T-cell (primary cell): ENCODE data around the gene KMO. TPM values are rescaled to one million over a fixed set of nuclear protein-coding genes. Genes with fewer than 3 reads are reported as not detected.

Source experiments
- ATAC-seq, 4 experiments: fragments of 200-7000 bp in 3 of 4; fragments of 150-1000 bp in 1 of 4; cut with Tn5 transposase; replicated peaks in 1 of 4; 1 replicate in 3 of 4; 2 replicates in 1 of 4; pipeline ENCODE4 v1.10.0; 2021; ENCODE audit warnings: moderate library complexity in 3 of 4, mild to moderate bottlenecking in 2 of 4, moderate number of reproducible peaks in 1 of 4
- CTCF ChIA-PET, 2 donors: fragments of 300-600 bp; sonication (Branson Sonifier 250); formaldehyde crosslinking; loops; one replicate each; lab custom pipeline; 2022; ENCODE audit warnings: antibody characterized with exemption in 2 of 2; lab: Charles Lee
- POLR2A ChIA-PET, 2 donors: fragments of 300-600 bp; sonication (Branson Sonifier 250); formaldehyde crosslinking; loops; one replicate each; lab custom pipeline; 2022; ENCODE audit warnings: antibody characterized with exemption in 2 of 2; lab: Charles Lee
- DNase-seq, 35 experiments: peaks; one replicate each; pipeline versions ENCODE4 v3.0.0 to v3.0.0-alpha.2; 2013 to 2023
- H3K27ac ChIP-seq: one replicate; pipeline ENCODE4 v1.5.1; 2013; ENCODE audit warnings: low read length
- H3K27me3 ChIP-seq, 2 experiments: replicated peaks in 1 of 2; 1 replicate in 1 of 2; 2 replicates in 1 of 2; pipeline versions ENCODE4 v1.6.1 to v1.7.0; 2013; ENCODE audit warnings: low read length in 1 of 2, mixed read lengths in 1 of 2; ENCODE audit not compliant: control insufficient read depth in 2 of 2, insufficient read depth in 2 of 2; ENCODE audit errors: extremely low read depth in 1 of 2
- H3K36me3 ChIP-seq, 2 donors: 1 replicate in 1 of 2; 2 replicates in 1 of 2; pipeline versions ENCODE4 v1.6.1 to v1.7.0; 2013; ENCODE audit warnings: low read length in 1 of 2; ENCODE audit not compliant: control insufficient read depth in 2 of 2, insufficient read depth in 1 of 2; ENCODE audit errors: extremely low read depth in 1 of 2
- H3K4me1 ChIP-seq, 2 experiments: 1 replicate in 1 of 2; 2 replicates in 1 of 2; pipeline versions ENCODE4 v1.6.1 to v1.7.0; 2013; ENCODE audit warnings: low read length in 2 of 2, mixed read lengths in 1 of 2; ENCODE audit not compliant: insufficient read depth in 2 of 2, control insufficient read depth in 1 of 2; ENCODE audit errors: extremely low read depth in 1 of 2
- H3K4me3 ChIP-seq, 2 donors: 1 replicate in 1 of 2; 2 replicates in 1 of 2; pipeline versions ENCODE4 v1.5.1 to v1.7.0; 2013; ENCODE audit warnings: mild to moderate bottlenecking in 2 of 2, low read length in 1 of 2, moderate library complexity in 1 of 2; ENCODE audit not compliant: control insufficient read depth in 1 of 2; ENCODE audit errors: extremely low read depth in 1 of 2
- H3K9me3 ChIP-seq: 2 replicates; pipeline ENCODE4 v1.7.0; 2013
- H3K27ac Mint-ChIP-seq, 2 donors: one replicate each; pipeline ENCODE4 v1.8.0; 2020 to 2021; ENCODE audit warnings: mild to moderate bottlenecking in 2 of 2, mixed read lengths in 2 of 2
- H3K27me3 Mint-ChIP-seq, 2 donors: one replicate each; pipeline ENCODE4 v1.8.0; 2021 to 2022; ENCODE audit warnings: mixed read lengths in 2 of 2
- H3K36me3 Mint-ChIP-seq: one replicate; pipeline ENCODE4 v1.8.0; 2021; ENCODE audit warnings: mixed read lengths
- H3K4me1 Mint-ChIP-seq, 3 donors: one replicate each; pipeline ENCODE4 v1.8.0; 2020 to 2022; ENCODE audit warnings: mixed read lengths in 3 of 3, mild to moderate bottlenecking in 1 of 3
- H3K4me3 Mint-ChIP-seq, 3 donors: one replicate each; pipeline ENCODE4 v1.8.0; 2020 to 2022; ENCODE audit warnings: mild to moderate bottlenecking in 3 of 3, mixed read lengths in 3 of 3, moderate library complexity in 3 of 3
- H3K9me3 Mint-ChIP-seq, 3 donors: one replicate each; pipeline ENCODE4 v1.8.0; 2020 to 2022; ENCODE audit warnings: mixed read lengths in 3 of 3
- WGBS: methylation state at CpG from one replicate; pipeline ENCODE4 v1.1.5; 2013; ENCODE audit warnings: missing lambda C conversion rate; ENCODE audit not compliant: insufficient coverage; 5-methylcytosine and 5-hydroxymethylcytosine counted together
- total RNA-seq, 35 experiments: library from RNA in 6 of 35; stranded (reverse) in 6 of 35; fragments of 120-200 nt in 1 of 35; gene quantifications; one replicate each; pipeline versions ENCODE4 v1.2.1 to v1.2.4 and lab custom pipeline; 2013 to 2026

Gene KMO
- total RNA-seq, 5 donors from 2014 or later (not counting 1 experiment from before 2014, with no cell fraction given), result 0.32 to 2.0 (median 0.89) TPM

- Mint-ChIP-seq H3K36me3 (peaks cover 73% of the 10 kb centered on the region), H3K27ac (no peak overlapping the region), H3K4me3 (no peak overlapping the region), H3K27me3 (no peaks in the 10 kb centered on the region), H3K9me3 (no peaks in the 10 kb centered on the region), H3K4me1 (peaks cover 0 to 6% (median 0%) of the 10 kb centered on the region in 3 donors)
- Histone ChIP-seq H3K36me3 (peaks cover 17 to 71% of the 10 kb centered on the region in 2 donors), H3K4me3 (no peak overlapping the region), H3K9me3 (no peaks in the 10 kb centered on the region), H3K27ac (no peak overlapping the region), H3K27me3 (no peaks in the 10 kb centered on the region), H3K4me1 (no peaks in the 10 kb centered on the region)
- ChIA-PET CTCF (no interaction called here), POLR2A (no interaction called here)
- ATAC-seq, result no peak
- no CpG with 5 or more reads among the region's 2 CpGs for WGBS
- DNase-seq, result no peak
Measured at GRCh38 chr1:241499910-241500309, 32.3 kb upstream of the KMO start.

GRCh38 chr1:241503444-241503843 lies 28.7 kb upstream of the KMO start:
- H3K27me3 Mint-ChIP-seq, result no peaks in the 10 kb centered on the region
- Histone ChIP-seq H3K4me1 (no peaks in the 10 kb centered on the region), H3K27me3 (no peaks in the 10 kb centered on the region), H3K4me3 (no peak overlapping the region), H3K36me3 (peaks cover 15 to 66% of the 10 kb centered on the region in 2 donors), H3K9me3 (no peaks in the 10 kb centered on the region), H3K27ac (no peak overlapping the region)
- ChIA-PET CTCF (no interaction called here), POLR2A (no interaction called here)
- DNase-seq (no peak), ATAC-seq (no peak)
- WGBS, result 100% methylated on average over 1 of the region's 6 CpGs
- H3K4me3 Mint-ChIP-seq, result no peak overlapping the region
- peaks cover 69% of the 10 kb centered on the region for H3K36me3 Mint-ChIP-seq
- H3K9me3 Mint-ChIP-seq, result no peaks in the 10 kb centered on the region
- H3K4me1 Mint-ChIP-seq, result peaks cover 0 to 6% (median 0%) of the 10 kb centered on the region in 3 donors
- H3K27ac Mint-ChIP-seq, result no peak overlapping the region

GRCh38 chr1:241507189-241507863 lies 24.9 kb upstream of the KMO start:
- Mint-ChIP-seq H3K36me3 (peaks cover 66% of the 10 kb centered on the region), H3K27ac (no peak overlapping the region), H3K4me3 (no peak overlapping the region), H3K9me3 (no peaks in the 10 kb centered on the region), H3K4me1 (peaks cover 0 to 6% (median 0%) of the 10 kb centered on the region in 3 donors), H3K27me3 (no peaks in the 10 kb centered on the region)
- Histone ChIP-seq H3K4me1 (no peaks in the 10 kb centered on the region), H3K36me3 (peaks cover 13 to 72% of the 10 kb centered on the region in 2 donors), H3K27me3 (no peaks in the 10 kb centered on the region), H3K9me3 (no peaks in the 10 kb centered on the region), H3K27ac (no peak overlapping the region), H3K4me3 (no peak overlapping the region)
- CTCF ChIA-PET, result interaction anchor here in 1 of 2 donors (0.6 kb wide), 1 partner anchor 104 kb away, joined by 6 read pairs; no protein-coding TSS in a partner anchor
- WGBS, result no CpG with 5 or more reads among the region's 2 CpGs
- POLR2A ChIA-PET, result no interaction called here
- DNase-seq (no peak), ATAC-seq (no peak)

GRCh38 chr1:241513378-241513777 lies 18.8 kb upstream of the KMO start:
- Mint-ChIP-seq H3K27me3 (no peaks in the 10 kb centered on the region), H3K9me3 (no peaks in the 10 kb centered on the region), H3K4me3 (no peak overlapping the region), H3K4me1 (peaks cover 22 to 29% (median 24%) of the 10 kb centered on the region in 3 donors), H3K27ac (no peak overlapping the region), H3K36me3 (peaks cover 49% of the 10 kb centered on the region)
- Histone ChIP-seq H3K27me3 (no peaks in the 10 kb centered on the region), H3K9me3 (no peaks in the 10 kb centered on the region), H3K4me1 (peaks cover 0 to 2% of the 10 kb centered on the region in 2 experiments), H3K27ac (no peak overlapping the region), H3K4me3 (no peak overlapping the region), H3K36me3 (peaks cover 2 to 41% of the 10 kb centered on the region in 2 donors)
- WGBS, result no CpG with 5 or more reads among the region's 5 CpGs
- CTCF ChIA-PET, result interaction anchor here in 1 of 2 donors (1.3 kb wide), 1 partner anchor 98 kb away, joined by 3 read pairs; no protein-coding TSS in a partner anchor
- POLR2A ChIA-PET, result no interaction called here
- no peak for ATAC-seq
- DNase-seq, result no peak

GRCh38 chr1:241518476-241519307 lies 13.5 kb upstream of the KMO start:
- H3K9me3 ChIP-seq, result no peaks in the 10 kb centered on the region
- peak overlapping the region; percentile 46 to 89 for H3K4me3 ChIP-seq
- ATAC-seq (peak; percentile 19 to 28 (median 21)), DNase-seq (peak in 6 of 35 experiments; percentile 2 to 34 (median 5))
- peaks cover 0 to 6% of the 10 kb centered on the region in 2 donors for H3K36me3 ChIP-seq
- ChIA-PET CTCF (interaction anchor here (1.0 to 2.8 kb wide), 4 partner anchors 16 to 108 kb away, joined by 3 to 11 read pairs (median 4); no protein-coding TSS in a partner anchor), POLR2A (interaction anchor here (0.6 to 1.1 kb wide), 4 partner anchors 10 to 188 kb away, joined by 3 read pairs; no protein-coding TSS in a partner anchor)
- Mint-ChIP-seq H3K4me1 (peaks cover 27 to 39% (median 27%) of the 10 kb centered on the region in 3 donors), H3K27me3 (peaks cover 15 to 21% of the 10 kb centered on the region in 2 donors), H3K4me3 (peak overlapping the region in 2 of 3 donors; percentile 86 to 88), H3K9me3 (no peaks in the 10 kb centered on the region), H3K27ac (peak overlapping the region; percentile 66 to 88), H3K36me3 (peaks cover 20% of the 10 kb centered on the region)
- H3K4me1 ChIP-seq, result peaks cover 5 to 9% of the 10 kb centered on the region in 2 experiments
- H3K27ac ChIP-seq, result peak overlapping the region; percentile 10
- no peaks in the 10 kb centered on the region for H3K27me3 ChIP-seq
- 7% methylated on average over 23 of the region's 28 CpGs for WGBS
